GM19035 (cell line): ENCODE data around the gene TCF19.

Experiments used
- ATAC-seq: cut with Tn5 transposase; IDR thresholded peaks from one replicate; pipeline ENCODE4 v1.9.1; 2021; ENCODE audit not compliant: unreplicated experiment

TCF19 gene

DNA sequence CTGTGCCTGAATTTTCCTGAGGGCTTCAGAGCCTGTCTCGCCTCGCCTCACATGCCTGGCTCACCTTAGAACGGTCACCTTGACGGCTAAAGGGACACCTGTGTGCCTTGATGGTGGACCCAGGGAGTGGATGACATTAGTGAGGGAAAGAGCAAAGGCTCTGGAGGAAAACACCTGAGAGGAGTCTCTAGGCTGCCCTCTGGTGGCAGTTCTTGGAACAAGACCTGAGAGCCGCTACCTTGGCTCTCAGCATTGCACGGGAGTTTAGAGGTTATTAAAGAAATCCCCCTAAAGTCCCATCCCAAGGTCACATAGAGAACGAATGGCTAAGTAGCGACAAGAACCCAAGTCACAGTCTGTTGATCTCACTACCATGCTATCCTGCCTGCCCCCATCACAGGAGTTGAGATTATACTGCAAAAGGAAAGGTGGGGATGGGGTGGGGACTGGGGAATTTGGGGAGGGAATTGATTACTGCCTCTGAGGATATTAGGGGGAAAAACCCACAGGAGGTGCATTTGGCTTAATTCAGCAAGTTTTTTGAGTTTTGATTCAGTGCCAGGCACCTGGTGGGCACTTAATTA lies 30.2 kb upstream of the TCF19 start:
- no peak for ATAC-seq

DNA sequence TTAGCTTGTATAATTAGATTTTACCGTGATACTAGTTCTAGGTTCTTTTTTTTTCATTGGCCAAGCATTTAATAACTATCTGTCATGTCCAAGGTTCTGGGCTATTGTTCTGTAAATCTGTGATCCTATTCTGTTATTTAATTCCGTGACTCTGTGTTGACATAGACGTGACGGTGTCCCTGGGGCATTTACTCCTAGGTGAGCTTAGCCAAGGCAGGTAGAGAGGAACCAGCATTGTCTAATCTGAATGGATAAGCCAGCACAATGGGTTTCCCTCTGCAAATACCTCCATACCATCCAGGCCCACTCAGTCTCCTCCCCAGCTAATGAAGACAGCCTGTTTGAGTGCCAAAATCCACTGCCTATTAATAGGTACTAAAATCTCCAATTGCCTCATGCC lies 29.3 kb upstream of the TCF19 start:
- no peak for ATAC-seq

DNA sequence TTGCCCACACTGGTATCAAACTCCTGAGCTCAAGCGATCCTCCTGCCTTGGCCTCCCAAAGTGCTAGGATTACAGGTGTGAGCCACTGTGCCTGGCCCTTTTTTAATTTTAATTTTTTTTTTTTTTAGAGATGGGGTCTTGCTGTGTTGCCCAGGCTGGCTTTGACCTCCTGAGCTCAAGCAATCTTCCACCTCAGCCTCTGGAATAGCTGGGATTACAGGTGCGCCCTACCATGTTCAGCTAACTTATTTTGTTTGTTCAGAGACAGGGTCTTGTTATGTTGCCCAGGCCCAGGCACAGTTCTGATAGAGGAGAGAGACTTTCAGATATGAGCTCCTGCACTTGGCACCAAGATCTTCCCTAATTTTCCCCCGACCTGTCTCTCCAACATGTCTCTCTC lies 27.6 kb upstream of the TCF19 start:
- no peak for ATAC-seq

DNA sequence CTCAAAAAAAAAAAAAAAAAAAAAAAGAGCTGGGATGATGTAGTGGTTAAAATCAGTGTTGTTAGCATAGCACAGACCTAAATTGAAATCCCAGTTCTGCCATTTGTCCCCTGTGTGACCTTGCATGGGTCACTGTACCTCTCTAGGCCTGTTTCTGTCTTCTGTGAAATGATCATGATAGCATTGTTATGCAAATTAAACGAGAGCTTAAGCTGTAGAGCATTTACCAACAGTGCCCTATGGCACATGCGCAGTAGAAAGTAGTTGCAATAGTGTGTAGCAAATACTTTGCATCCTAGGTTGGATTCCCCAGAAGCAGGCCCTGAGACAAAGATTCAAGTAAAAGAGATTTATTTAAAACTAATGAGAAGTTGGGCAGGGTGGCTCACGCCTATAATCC lies 26.8 kb upstream of the TCF19 start:
- ATAC-seq = no peak

DNA sequence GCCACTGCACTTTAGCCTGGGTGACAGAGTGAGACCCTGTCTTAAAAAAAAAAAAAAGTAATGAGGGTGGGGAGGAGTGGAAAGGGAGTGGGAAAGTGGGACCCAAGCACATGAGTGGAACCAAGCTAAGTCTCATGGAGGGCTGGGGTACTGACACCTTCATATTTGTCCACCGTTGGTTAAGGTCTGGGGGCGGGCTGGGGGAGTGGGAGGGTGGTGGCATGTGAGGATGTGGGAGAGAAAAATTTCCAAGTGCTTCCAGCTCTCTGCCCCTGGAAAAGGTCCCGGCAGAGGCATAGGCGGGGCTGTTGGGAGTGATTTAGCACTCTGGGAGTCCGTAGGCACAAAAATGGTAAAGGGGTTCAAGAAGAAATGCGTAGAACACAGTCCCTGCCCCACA lies 25.6 kb upstream of the TCF19 start:
- ATAC-seq = no peak

DNA sequence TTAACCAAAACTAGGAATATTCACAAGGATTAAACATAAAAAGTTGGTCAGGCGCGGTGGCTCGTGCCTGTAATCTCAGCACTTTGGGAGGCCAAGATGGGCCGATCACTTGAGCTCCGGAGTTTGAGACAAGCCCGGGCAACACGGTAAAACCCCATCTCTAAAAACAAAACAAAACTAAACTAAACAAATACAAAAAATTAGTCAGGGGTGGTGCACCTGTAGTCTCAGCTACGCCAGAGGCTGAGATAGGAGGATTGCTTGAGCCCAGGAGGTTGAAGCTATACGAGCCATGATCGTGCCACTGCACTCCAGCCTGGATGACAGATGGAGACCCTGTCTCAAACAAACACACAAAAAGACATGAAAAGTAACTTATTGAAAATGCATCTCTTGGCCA lies 22.7 kb upstream of the TCF19 start:
- ATAC-seq = no peak

DNA sequence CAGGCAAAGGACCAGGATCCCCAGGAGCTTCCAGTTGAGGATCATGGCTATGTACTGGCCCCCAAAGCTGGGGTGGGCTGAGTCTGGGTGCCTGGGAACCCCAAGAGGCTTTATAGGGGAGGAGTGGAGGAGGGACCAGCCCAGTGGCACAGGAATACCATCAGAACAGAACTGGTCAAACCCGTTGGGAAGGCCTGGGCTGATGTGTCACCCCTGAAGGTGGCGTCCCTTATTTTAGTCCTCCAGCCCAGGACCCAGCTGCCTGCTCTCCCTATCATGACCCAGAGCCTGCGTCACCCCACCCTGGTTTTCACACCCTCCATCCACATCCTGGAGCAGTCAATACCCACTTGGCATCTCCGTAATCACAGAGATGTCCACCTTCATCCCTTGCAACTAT lies 19.4 kb upstream of the TCF19 start, which contains the start of gene PSORS1C2:
PSORS1C2 (minus strand) TSS at position 85 of the 400 bp plus-strand sequence; CDS start at position 45, 40 bp downstream.
- ATAC-seq = no peak

DNA sequence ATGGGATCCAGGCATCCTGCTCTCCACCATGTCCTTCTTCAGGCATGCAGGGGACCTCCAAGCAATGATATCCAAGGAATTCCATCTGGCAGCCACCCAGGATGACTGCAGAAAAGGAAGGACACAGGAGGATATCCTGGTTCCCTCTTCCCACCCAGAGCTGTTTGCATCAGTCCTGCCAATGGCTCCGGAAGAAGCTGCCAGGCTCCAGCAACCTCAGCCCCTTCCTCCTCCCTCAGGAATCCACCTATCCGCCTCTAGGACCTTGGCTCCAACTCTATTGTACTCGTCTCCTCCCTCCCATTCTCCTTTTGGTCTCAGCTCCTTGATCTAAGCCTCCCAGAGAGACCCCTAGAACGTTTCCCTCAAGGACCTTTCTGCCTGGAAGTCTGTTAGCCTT lies 18.8 kb upstream of the TCF19 start:
- no peak for ATAC-seq

DNA sequence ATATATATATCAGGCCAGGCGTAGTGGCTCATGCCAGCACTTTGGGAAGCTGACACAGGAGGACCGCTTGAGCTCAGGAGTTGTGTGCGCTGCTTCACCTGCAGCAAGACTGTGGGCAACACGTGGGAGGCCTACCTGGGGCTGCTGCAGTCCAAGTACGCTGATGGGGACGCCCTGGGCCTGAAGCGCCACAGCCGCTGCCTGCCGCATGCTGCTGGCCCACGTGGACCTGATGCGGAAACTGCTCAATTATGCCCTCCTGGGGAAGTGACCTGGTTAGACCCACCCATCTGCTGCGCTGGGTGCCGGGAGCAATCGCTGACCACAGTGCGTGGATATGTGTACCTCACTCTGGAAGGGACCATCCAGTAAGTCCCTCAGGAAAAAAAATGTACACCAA lies 17.7 kb upstream of the TCF19 start:
- no peak for ATAC-seq

DNA sequence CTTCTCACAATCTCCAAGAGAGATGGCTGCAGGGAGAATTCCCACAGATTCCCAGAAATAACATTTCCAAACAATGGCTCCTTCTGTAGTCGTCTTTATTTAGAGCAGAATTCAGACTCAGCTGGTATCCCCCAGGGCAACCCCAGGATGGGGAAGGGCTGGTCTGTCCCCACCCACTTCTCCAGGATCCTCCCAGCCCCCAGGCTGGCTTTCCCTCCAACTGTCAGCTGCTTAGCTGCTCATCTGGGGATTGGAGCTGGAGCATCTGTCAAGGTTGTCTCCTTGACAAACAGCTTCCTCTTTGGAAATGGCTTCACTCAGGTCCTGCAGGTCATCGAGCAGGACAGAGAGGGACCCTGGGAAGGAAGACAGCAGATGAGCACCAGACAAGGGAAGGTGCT lies 16.0 kb upstream of the TCF19 start:
- no peak for ATAC-seq

DNA sequence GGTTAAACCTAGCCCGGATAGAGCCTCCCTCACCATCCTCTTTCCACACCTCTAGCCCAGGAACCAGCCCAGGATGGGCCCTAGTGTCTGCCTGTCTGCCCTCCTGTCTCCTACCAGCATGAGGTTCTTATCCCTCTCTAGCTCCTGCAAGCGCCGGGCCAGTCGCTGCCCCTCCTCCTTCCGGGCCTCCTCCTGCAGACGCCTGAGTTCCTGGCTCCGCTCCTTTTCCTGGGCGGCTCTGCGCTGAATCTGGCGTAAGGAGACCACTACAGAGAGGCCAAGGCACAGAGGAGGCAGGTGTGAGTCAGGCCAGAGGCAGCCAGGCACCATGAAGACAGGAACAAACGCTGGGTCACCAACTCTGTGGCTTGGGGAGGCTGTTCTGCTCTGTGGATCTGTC lies 15.2 kb upstream of the TCF19 start:
- no peak for ATAC-seq

DNA sequence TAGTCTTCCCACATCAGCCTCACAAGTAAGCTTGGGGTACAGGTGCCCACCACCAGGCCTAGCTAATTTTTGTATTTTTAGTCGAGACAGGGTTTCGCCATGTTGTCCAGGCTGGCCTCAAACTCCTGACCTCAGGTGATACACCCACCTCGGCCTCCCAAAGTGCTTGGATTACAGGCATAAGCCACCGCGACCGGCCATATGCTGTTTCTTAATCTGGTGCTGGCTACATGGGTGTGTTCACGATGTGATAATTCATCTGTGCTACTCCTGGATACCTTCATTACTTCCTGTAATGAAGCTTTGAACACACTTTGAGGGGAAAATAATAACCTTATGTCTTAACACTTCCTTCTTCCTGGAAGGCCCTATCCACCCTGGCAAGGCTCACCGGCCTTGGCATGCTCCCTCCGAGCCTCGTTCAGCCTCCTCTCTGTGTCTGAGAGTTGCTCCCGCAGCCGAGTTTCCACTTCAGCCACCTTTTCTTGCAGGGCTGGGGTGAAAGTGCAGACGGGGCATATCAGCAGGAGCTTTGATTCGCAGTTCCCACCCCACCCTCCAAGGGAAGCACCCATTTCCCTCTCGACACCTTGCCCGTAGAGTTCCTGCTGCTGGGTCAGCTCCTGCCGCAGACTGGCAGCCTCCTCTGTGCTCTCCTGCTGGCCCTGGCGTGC lies 14.0 kb upstream of the TCF19 start:
- ATAC-seq = no peak

DNA sequence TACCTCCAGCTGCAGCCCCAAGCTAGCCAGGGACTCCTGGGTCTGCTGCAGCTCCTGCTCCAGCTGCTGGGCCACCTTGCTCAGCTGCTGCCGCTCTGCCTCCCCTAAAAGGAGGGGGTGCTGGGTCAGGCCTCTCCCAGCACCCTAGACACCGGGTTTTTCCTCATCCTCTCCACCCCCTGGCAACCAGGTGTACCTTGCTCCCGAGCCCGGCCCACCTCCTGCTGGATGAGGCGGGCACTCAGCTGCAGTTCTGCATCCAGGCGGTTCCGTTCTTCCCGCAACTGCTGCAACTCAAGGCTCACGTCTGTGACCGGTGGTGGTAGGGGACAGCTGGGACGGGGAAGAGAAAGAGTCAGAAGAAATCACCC lies 13.4 kb upstream of the TCF19 start:
- no peak for ATAC-seq

DNA sequence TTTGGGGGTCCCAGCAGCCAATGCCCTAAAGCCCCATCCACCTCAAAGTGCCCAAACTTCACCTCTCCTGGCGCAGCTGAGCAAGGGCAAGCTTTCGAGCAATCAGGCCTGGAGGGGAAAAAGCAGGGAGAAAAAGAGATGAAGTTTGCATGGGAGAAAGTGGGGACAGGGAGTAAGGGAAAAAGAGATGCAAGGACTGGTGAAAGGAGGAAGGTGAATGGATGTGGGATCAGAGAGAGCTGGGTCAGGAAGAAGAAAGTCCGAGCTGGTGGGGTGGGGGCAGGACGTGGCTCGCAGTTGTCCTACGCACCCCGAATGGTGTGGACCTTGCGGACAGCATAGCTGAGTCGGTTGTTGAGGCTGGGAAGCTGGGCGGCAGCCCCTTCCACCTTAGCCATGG lies 13.0 kb upstream of the TCF19 start:
- ATAC-seq = no peak

DNA sequence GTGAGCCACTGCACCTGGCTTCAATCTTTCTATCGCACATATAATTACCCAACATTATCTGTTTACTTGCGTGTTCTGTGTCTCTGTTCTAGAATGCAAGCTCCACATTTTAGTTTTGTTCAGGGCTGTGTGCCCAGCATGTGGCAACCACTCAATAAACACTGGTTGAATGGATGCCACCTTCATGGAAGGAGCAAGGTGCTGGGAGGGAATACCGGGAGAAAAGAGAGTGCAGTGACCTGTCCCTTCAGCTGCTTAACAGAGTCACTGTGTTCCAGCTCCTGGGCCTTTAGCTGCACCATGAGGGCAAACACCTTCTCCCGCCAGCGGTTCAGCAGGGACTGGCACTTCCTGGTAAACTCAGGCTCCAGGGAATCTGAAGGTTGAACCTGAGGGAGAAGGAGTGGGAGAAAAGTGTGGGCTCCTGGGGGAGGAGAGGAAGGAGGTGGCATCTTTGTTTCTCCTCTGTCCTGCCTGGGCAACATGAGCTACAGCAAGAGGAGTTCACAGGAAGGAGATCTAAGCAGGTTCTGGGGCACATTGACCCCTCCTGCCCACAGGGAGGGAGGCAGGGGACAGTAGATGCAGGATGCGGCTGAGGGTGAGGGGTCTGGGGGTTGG lies 8.5 kb upstream of the TCF19 start:
- ATAC-seq = no peak

DNA sequence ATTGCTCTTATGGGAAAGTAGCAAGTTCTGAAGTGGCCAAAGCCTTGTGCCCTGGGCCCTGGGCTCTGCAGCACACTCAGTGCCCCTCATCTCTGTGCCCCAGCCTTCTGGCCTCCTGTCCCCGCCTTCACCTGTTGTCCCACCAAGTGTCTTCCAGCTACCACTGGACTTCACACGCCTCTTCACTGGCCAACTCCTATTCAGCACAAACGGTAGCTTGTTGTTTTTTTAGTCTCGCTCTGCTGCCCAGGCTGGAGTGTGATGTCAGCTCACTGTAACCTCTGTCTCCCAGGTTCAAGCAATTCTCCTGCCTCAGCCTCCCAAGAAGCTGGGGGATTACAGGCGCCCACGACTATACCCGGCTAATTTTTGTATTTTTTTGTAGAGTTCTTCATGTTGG lies 5.6 kb upstream of the TCF19 start:
- ATAC-seq = no peak

DNA sequence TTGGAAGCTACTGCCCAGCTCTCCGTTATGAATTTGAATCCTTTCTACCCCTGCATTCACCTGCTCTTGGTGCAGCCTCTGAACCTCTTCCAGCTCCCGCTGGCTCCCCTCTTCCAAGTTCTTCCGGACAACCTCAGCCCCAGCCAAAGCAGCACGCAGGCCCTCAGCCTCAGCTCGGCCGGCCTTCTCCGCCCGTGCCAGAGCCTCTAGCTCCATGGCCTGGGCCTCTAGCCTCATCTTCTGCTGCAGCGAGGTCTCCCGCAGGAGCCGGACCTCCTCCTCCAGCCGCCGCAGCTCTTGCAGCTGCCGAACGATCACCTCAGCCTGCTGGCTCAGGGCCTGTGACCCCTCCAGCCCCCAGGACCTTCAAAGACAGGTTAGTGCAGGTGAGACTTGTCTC lies 4.0 kb upstream of the TCF19 start:
- no peak for ATAC-seq

DNA sequence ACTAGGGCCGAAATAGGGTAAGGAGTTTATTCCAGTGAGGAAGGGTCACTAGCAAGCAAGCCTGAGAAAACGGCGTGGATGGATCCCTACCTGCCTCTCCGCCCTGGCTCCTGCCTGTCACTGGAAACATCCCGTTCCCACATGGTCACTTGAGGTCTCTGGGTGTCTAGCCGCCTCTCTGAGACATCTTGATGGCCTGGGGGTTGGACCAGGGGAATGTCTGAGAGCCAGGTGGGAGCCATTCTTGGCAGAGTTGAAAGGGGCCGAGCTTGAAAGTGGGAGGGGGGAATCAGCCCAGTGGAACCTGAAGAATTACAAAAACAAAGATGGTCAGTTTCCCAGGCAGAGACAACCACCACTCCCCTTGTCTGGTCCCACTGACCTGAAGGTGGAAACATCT lies 1.7 kb upstream of the TCF19 start:
- no peak for ATAC-seq

DNA sequence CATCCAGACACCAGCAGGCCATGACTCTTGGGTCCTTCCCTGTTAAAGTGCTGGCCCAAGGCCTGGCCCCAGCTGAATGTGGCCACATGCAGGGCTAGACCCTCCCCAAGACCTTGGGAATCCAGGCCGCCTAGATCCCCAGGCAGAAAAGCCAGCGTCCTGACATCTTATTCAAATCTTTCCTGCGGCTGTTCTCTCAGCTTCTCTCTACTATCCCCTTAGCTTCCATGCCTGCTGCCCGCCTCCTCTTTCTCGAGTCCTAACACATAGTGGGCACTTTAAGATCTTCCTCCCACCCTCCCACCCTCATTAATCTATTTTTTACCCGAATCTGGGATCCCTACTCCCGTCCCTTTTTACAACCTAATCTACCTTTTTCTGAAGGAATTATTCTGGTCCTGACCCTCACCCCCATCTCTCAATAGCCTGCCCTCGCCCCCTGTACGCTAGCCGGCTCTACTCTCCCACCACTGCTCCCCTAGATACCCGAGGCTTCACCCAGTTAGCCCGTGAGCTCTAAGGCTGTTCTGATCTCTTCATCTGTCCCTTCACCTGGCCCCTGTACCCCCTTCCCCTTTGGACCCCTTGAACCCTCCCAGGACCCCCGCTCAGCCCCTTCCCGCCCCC lies 763 bp upstream of the TCF19 start, which contains the start of gene CCHCR1:
CCHCR1 (minus strand) TSS at position 290 of the 627 bp plus-strand sequence; CDS start at position 88, 202 bp downstream.
- peak; percentile 4 for ATAC-seq

DNA sequence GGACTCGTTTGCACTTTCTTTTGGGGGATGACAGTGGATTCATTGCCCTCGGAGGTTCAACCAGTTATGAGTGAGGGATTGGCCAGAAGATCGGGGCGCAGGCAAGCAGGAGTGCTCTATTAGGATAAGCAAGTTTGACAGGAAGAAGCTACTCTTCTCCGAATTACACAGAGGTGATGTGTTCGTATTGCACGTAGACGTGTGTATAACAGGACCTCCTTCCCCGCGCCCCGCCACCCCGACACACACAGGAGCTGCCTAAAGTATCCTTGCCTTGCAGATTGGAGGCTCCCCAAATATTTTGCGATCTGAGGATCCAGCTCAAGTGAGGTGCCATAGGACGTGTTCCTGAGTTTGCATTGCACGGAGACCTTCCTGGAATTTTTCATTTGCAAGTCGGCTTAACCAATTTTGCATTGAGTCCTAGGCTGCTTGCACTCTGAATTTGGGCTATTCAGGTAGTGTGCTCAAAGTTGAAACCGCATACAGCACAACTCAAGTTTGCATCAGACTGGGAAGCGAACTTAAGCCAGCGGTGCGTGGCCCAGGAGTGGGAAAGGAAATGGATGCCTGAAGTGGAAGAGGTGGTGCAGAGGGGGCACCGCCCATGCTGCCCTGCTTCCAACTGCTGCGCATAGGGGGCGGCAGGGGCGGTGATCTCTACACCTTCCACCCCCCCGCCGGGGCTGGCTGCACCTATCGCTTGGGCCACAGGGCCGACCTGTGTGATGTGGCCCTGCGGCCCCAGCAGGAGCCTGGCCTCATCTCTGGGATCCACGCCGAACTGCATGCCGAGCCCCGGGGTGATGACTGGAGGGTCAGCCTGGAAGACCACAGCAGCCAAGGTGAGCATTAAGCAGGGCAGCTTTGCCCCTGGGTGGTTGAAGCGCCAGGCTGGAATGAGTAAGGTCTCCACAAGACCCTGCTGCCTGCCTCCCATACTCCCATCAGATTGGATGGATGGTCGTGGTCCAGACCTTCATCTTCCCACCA lies 770 bp downstream of the TCF19 start:
- peak; percentile 5 for ATAC-seq
